Activated T-cell treated with anti-CD3 and anti-CD28 coated beads, Interleukin-2, amount 50 U/mL, for 1 hour (primary cell): ENCODE data around the gene CACNA1B.
"Not testable (repeated sequence)": the region's sequence is repeated elsewhere in the genome, so short reads cannot be mapped to it uniquely, and the experiment has no call there.

Experiments
- DNase-seq: peaks from one replicate; pipeline ENCODE4 v3.0.0-alpha.2; 2020

Gene CACNA1B

GRCh38 chr9:138019514-138019913, 141.9 kb downstream of the CACNA1B start:
- DNase-seq: not testable (repeated sequence)

DNA sequence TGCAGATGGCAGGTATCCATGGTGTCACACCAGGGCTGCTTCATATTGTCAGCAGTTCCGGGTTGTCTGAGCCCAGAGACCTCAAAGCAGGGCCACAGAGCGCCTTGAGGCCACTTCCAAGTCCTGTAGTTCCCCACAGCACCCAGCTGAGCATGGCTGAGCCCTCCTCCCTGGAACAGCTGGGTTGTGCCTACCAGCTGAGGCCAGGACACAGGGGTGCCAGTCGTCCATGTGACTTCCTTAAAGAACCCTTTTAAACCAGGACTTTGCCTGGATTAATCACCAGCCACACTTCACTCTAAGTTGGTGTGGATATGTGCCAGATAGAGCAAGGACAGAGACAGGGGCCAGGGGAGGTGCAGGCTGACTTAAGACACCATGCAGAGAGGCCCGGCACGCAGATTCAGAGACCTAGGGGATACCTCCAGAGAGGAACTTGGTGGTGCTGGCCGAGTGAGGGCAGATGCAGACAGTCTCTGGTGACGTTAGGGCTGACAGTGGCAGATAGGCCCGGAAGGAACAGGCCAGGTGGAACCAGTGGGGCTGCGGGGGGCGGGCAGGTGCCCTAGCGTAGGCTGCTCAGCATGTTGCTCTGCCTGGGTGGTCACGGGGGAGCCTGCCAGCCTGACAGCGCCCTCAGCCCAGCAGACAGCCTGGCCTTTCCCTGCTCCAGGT, 142.7 kb downstream of the CACNA1B start:
- no peak for DNase-seq

DNA sequence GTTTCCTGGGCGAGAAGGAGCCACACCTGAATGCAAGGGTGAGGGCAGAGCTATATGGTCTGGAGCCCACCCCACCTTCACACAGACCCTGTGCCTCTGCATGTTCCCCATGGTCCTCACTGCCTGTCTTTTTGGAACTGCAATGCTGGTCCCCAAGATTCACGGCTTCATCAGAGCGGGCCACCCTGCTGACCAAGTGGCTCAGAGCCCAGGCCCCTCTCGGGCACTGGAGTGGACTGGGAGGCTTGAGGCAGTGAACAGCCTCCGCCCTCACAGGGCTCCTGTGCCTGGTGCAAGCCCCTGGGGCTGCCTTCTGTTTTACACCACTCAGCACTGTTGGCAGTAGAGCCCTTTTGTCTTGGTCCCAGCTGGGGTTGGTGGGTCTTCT, 143.2 kb downstream of the CACNA1B start:
- no peak for DNase-seq

- DNase-seq: no peak
Observed at GRCh38 chr9:138021251-138022056, 143.9 kb downstream of the CACNA1B start.

- DNase-seq: no peak
Observed at GRCh38 chr9:138022121-138022741, 144.6 kb downstream of the CACNA1B start.

- DNase-seq: no peak
Observed at GRCh38 chr9:138022756-138023393, 145.3 kb downstream of the CACNA1B start.

DNA sequence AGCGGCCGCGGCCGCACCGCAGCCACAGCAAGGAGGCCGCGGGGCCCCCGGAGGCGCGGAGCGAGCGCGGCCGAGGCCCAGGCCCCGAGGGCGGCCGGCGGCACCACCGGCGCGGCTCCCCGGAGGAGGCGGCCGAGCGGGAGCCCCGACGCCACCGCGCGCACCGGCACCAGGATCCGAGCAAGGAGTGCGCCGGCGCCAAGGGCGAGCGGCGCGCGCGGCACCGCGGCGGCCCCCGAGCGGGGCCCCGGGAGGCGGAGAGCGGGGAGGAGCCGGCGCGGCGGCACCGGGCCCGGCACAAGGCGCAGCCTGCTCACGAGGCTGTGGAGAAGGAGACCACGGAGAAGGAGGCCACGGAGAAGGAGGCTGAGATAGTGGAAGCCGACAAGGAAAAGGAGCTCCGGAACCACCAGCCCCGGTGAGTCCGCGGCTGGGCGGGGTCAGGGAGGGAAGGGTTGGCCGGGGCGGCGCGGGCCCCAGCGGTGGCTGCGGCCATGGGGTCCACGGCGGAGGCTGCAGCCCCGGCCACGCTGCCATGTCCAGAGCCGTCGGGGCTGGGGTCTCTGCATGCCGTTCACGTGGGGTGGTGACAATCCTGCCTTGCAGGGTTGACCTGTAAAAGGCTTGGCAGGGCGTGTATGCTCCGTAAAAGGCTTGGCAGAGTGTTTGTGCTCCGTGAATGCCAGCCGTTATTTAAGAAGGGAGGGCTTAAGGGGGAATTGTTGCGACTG, 146.0 kb downstream of the CACNA1B start:
- no peak for DNase-seq

GRCh38 chr9:138024131-138024530, 146.5 kb downstream of the CACNA1B start:
- DNase-seq: no peak

- no peak for DNase-seq
Observed at GRCh38 chr9:138024831-138025291, 147.3 kb downstream of the CACNA1B start.

- DNase-seq: no peak
Observed at GRCh38 chr9:138025417-138025816, 147.8 kb downstream of the CACNA1B start.

- no peak for DNase-seq
Observed at GRCh38 chr9:138025908-138026307, 148.3 kb downstream of the CACNA1B start.

DNA sequence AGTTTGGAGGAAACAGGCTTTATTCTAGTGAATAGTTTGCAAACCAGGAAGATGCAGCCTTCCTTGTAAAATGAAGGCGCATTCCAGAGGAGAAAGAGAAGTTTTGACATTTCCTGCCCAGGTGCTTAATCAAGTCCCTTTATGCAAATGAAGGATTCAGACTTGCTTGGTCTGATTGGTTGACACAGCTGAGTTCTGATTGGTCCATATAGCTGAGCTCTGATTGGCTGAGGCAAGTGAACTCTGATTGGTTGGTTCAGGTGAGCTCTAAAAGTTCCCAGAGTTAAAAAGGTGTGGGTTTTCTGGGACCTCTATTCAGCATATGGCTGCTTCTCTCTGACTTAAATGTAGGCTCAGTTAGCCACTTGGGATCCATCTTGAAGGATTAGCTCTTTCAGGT, 151.0 kb downstream of the CACNA1B start:
- no peak for DNase-seq

DNA sequence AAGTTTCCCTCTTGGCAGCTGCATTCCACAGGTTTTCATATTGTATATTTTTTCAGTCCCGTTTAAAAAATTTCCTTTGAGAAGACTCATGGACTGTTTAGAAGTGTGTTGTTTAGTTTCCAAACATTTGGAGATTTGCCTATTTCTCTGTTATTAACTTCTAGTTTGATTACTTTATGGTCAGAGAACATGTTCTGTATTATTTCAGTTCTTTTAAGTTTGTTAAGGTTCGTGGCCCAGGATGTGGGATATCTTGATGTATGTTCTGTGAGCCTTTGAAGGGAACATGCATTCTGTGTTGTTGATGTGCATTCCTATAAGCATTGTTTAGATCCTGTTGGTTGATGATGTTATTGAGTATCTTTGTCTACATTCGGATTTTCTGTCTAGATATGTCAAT, 153.6 kb downstream of the CACNA1B start:
- no peak for DNase-seq

DNA sequence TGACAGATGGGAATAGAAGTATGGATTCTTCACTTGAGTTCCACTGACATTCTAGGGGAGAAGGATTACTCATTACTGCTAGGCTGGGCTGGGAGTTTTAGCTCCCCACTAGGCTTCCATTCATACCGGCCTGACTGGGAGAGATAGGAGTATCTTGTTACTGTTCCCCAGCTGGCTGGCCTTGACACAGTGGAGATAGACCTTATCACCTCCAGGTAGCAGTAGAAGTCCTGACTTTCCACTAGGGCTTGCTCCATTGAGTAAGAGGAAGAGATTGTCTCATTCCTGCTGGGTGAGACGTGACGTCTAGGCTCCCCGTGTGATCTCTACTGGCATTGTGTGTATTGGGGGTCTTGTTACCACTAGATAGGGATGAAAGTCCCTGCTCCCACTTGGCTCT, 156.4 kb downstream of the CACNA1B start:
- no peak for DNase-seq

DNA sequence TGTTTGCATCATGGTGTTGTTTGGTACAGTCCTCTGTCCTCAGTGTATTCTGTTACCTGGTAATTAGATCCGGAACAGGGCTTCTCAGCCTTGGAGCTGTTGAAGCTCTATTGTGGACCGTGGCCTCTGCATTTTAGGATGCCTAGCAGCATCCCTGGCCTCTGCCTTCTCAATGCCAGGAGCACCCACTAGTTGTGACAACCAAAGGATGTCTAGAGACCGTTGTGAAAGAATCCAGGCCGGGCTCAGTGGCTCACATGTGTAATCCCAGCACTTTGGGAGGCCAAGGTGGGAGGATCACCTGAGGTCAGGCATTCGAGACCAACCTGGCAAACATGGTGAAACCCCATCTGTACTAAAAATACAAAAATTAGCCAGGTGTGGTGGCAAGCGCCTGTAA, 159.6 kb downstream of the CACNA1B start:
- no peak for DNase-seq

DNA sequence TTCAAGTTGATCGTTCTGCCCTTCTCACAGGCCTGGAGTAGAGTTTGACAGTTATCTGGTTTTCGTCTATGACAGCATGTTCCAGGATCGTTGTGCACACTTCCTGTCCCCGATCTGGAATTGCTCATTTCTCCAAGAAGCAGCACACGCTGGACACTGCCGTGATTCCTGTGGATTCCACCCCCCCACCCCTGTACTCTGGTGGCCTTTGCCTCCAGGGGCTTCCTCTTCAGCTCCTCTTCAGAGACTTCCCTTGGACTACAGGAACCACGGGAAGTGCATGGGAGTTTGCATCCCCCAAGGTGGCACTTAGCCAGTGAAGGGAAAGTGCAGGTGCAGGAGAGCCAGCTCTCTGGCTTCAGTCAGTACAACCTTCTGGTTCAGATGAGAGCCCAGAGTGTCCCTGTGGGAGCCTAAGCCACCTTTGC, 160.7 kb downstream of the CACNA1B start:
- DNase-seq: no peak

GRCh38 chr9:138040446-138041430, 163.2 kb downstream of the CACNA1B start:
- DNase-seq: no peak

GRCh38 chr9:138042146-138042545, 164.6 kb downstream of the CACNA1B start:
- DNase-seq: no peak

DNA sequence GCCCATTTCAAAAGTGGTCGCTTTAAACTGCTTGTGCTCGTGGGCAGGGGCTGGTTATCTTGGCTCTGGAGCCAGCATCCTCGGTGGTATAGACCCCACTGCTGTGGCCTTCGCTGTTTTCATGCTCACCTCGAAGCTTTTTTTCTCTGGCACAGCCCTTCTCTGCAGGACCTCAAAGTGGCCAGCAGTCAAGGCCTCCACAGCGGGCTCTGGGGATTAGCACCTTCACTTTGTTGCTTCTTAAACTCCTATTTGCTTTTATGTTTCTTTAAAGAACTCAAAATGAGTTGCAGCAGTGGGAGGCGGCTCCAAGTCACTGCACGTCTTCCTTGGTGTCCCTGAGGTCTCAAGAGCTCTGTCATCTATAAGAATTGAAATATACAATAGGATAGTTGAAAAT, 165.1 kb downstream of the CACNA1B start:
- no peak for DNase-seq

GRCh38 chr9:138043061-138043410, 165.5 kb downstream of the CACNA1B start:
- DNase-seq: no peak
